CD14-positive monocyte (primary cell): ENCODE data around the gene STARD10. TPM values are rescaled to one million over a fixed set of nuclear protein-coding genes. Genes with fewer than 3 reads are reported as not detected.

ENCODE experiments used
- DNase-seq, 3 donors: peaks; one replicate each; pipeline ENCODE4 v3.0.0-alpha.2; 2011 to 2022
- H2AFZ ChIP-seq: 2 replicates; pipeline ENCODE4 v1.6.0; 2012; ENCODE audit warnings: mild to moderate bottlenecking, low read depth, low read length, inconsistent platforms; ENCODE audit not compliant: insufficient read depth, poor library complexity, severe bottlenecking
- H3K27ac ChIP-seq, 2 donors: 1 replicate in 1 of 2; 2 replicates in 1 of 2; pipeline ENCODE4 v1.5.1; 2012 to 2013; ENCODE audit warnings: low read length in 2 of 2, control low read depth in 1 of 2, inconsistent platforms in 1 of 2, low read depth in 1 of 2, mild to moderate bottlenecking in 1 of 2
- H3K27me3 ChIP-seq, 2 donors: one replicate each; pipeline versions ENCODE4 v1.6.0 to v1.6.1; 2011 to 2013; ENCODE audit warnings: low read length in 2 of 2; ENCODE audit not compliant: control insufficient read depth in 2 of 2, insufficient read depth in 2 of 2
- H3K36me3 ChIP-seq, 2 donors: replicated peaks in 1 of 2; 1 replicate in 1 of 2; 2 replicates in 1 of 2; pipeline versions ENCODE4 v1.5.1 to v1.6.1; 2012 to 2013; ENCODE audit warnings: low read length in 2 of 2, control low read depth in 1 of 2, inconsistent platforms in 1 of 2, mild to moderate bottlenecking in 1 of 2; ENCODE audit not compliant: insufficient read depth in 2 of 2, control insufficient read depth in 1 of 2
- H3K4me1 ChIP-seq, 2 donors: 1 replicate in 1 of 2; 2 replicates in 1 of 2; pipeline versions ENCODE4 v1.5.1 to v1.6.1; 2012 to 2013; ENCODE audit warnings: low read length in 2 of 2, control low read depth in 1 of 2, inconsistent platforms in 1 of 2, mild to moderate bottlenecking in 1 of 2, moderate library complexity in 1 of 2; ENCODE audit not compliant: insufficient read depth in 2 of 2, control insufficient read depth in 1 of 2
- H3K4me2 ChIP-seq: replicated peaks from 2 replicates; pipeline ENCODE3; 2012; ENCODE audit warnings: low read length, moderate library complexity, mild to moderate bottlenecking; ENCODE audit not compliant: poor library complexity, severe bottlenecking; ENCODE audit errors: extremely low read depth
- H3K4me3 ChIP-seq, 3 experiments: fragments of 200-600 bp in 1 of 3; sonication (generic) in 1 of 3; replicated peaks in 1 of 3; 1 replicate in 2 of 3; 2 replicates in 1 of 3; pipeline ENCODE4 v1.5.1; 2011 to 2013; ENCODE audit warnings: low read length in 3 of 3, mild to moderate bottlenecking in 3 of 3, control low read depth in 2 of 3, low read depth in 2 of 3, inconsistent platforms in 1 of 3, moderate library complexity in 1 of 3
- H3K79me2 ChIP-seq: 2 replicates; pipeline ENCODE4 v1.6.0; 2012; ENCODE audit warnings: mild to moderate bottlenecking, control low read depth, inconsistent platforms, low read length, moderate library complexity; ENCODE audit not compliant: insufficient read depth
- H3K9ac ChIP-seq: 2 replicates; pipeline ENCODE4 v1.6.0; 2017; ENCODE audit warnings: low read length, mild to moderate bottlenecking; ENCODE audit not compliant: insufficient read depth, poor library complexity, severe bottlenecking
- H3K9me3 ChIP-seq, 2 donors: replicated peaks in 1 of 2; 1 replicate in 1 of 2; 2 replicates in 1 of 2; pipeline versions ENCODE4 v1.5.1 to v1.6.1; 2012 to 2013; ENCODE audit warnings: low read length in 2 of 2, control low read depth in 1 of 2; ENCODE audit not compliant: control insufficient read depth in 1 of 2, insufficient read depth in 1 of 2
- H4K20me1 ChIP-seq: 2 replicates; pipeline ENCODE4 v1.6.0; 2012; ENCODE audit warnings: mild to moderate bottlenecking, low read length, control low read depth, moderate library complexity; ENCODE audit not compliant: insufficient read depth
- H3K27ac Mint-ChIP-seq, 7 donors: one replicate each; pipeline ENCODE4 v1.8.0; 2020; ENCODE audit warnings: mild to moderate bottlenecking in 7 of 7, mixed read lengths in 7 of 7, moderate library complexity in 6 of 7, inconsistent platforms in 2 of 7
- H3K27me3 Mint-ChIP-seq, 3 donors: one replicate each; pipeline ENCODE4 v1.8.0; 2021 to 2022; ENCODE audit warnings: low read depth in 3 of 3, mild to moderate bottlenecking in 3 of 3, mixed read lengths in 3 of 3, moderate library complexity in 3 of 3, inconsistent platforms in 1 of 3
- H3K36me3 Mint-ChIP-seq, 2 donors: one replicate each; pipeline ENCODE4 v1.8.0; 2020; ENCODE audit warnings: mixed read lengths in 2 of 2, inconsistent platforms in 1 of 2, mild to moderate bottlenecking in 1 of 2
- H3K4me1 Mint-ChIP-seq: one replicate; pipeline ENCODE4 v1.8.0; 2020; ENCODE audit warnings: mild to moderate bottlenecking, mixed read lengths
- H3K4me3 Mint-ChIP-seq, 2 donors: one replicate each; pipeline ENCODE4 v1.8.0; 2020; ENCODE audit warnings: mild to moderate bottlenecking in 2 of 2, mixed read lengths in 2 of 2, moderate library complexity in 1 of 2
- H3K9me3 Mint-ChIP-seq, 7 donors: one replicate each; pipeline ENCODE4 v1.8.0; 2020 to 2022; ENCODE audit warnings: mixed read lengths in 7 of 7, mild to moderate bottlenecking in 6 of 7, moderate library complexity in 6 of 7, inconsistent platforms in 2 of 7
- CTCF ChIP-seq: fragments of 200-600 bp; IDR thresholded peaks from one replicate; pipeline ENCODE4 v1.8.0; 2022; ENCODE audit warnings: antibody characterized with exemption, mild to moderate bottlenecking
- WGBS: methylation state at CpG from one replicate; pipeline ENCODE4 v1.1.5; 2013; ENCODE audit warnings: missing lambda C conversion rate; ENCODE audit not compliant: insufficient coverage; 5-methylcytosine and 5-hydroxymethylcytosine counted together
- intact Hi-C, 2 donors: fragments of 100-400 bp; cut with micrococcal nuclease; formaldehyde crosslinking; loops; one replicate each; pipeline versions ENCODE4 v1.15.0 to v1.15.1; 2023
- polyA plus RNA-seq, 3 donors: library from polyadenylated mRNA; depleted of rRNA in 1 of 3; unstranded in 2 of 3; stranded (reverse) in 1 of 3; fragments of 300-500 nt in 2 of 3; fragments of >200 nt in 1 of 3; fragmentation: Illumina TruSeq in 2 of 3; gene quantifications; 1 replicate in 2 of 3; 2 replicates in 1 of 3; pipeline ENCODE4 v1.2.3, GENCODE V29; 2012 to 2021

Gene STARD10
- polyA plus RNA-seq, 3 donors = 13.6 to 18.7 (median 15.4) TPM

DNA sequence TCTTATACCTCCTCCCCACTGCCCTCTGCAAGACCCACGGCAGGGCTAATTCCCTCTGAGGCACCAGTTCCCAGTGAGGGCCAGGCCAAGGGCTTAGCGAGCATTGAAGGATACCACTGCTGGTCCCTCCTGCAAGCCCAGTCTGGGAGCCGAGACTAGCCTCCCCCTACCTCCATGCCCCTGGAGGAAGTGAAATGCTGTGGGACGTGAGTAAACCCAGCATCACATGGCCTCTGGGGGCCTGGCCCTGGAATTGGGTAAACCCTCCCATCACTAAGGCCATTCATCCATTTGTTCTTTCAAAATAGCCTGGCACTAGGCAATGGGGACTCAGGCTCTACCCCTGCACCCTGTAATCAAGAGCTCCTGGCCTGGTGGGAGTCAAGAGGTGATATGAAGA, 66.3 kb downstream of the STARD10 start:
- Histone ChIP-seq H3K36me3 (peaks cover 66 to 94% of the 10 kb centered on the region in 2 donors), H3K4me3 (no peak overlapping the region), H3K4me1 (peaks cover 86 to 95% of the 10 kb centered on the region in 2 donors), H3K9ac (no peak overlapping the region), H3K4me2 (no peak overlapping the region), H3K9me3 (peaks cover 0 to 8% of the 10 kb centered on the region in 2 donors), H4K20me1 (peaks cover 97% of the 10 kb centered on the region), H2AFZ (no peak overlapping the region), H3K27me3 (no peaks in the 10 kb centered on the region), H3K27ac (peak overlapping the region; percentile 29 to 77), H3K79me2 (peaks cover 100% of the 10 kb centered on the region)
- Mint-ChIP-seq H3K36me3 (peaks cover 85 to 96% of the 10 kb centered on the region in 2 donors), H3K9me3 (peaks cover 0 to 9% (median 6%) of the 10 kb centered on the region in 7 donors), H3K27me3 (no peaks in the 10 kb centered on the region), H3K27ac (peak overlapping the region; percentile 84 to 98 (median 91)), H3K4me3 (peak overlapping the region in 1 of 2 donors; percentile 31), H3K4me1 (peaks cover 87% of the 10 kb centered on the region)
- intact Hi-C loops = no loop called here
- TF ChIP-seq CTCF = no peak
- DNase-seq = peak in 2 of 3 donors; percentile 65 to 77
- WGBS = 0% methylated on average over 1 of the region's 4 CpGs

GRCh38 chr11:72726266-72727220, 67.3 kb downstream of the STARD10 start:
- peaks cover 56 to 88% of the 10 kb centered on the region in 2 donors for H3K36me3 ChIP-seq
- no peak overlapping the region for H3K4me3 Mint-ChIP-seq
- no peak overlapping the region for H3K4me2 ChIP-seq
- H3K4me3 ChIP-seq = no peak overlapping the region
- intact Hi-C loops = no loop called here
- H4K20me1 ChIP-seq = peaks cover 100% of the 10 kb centered on the region
- H3K27ac Mint-ChIP-seq = peak overlapping the region; percentile 67 to 98 (median 93)
- TF ChIP-seq CTCF = no peak
- H3K9ac ChIP-seq = no peak overlapping the region
- H3K9me3 ChIP-seq = peaks cover 0 to 5% of the 10 kb centered on the region in 2 donors
- no peaks in the 10 kb centered on the region for H3K27me3 ChIP-seq
- H3K4me1 Mint-ChIP-seq = peaks cover 91% of the 10 kb centered on the region
- H3K9me3 Mint-ChIP-seq = peaks cover 0 to 5% (median 3%) of the 10 kb centered on the region in 7 donors
- peaks cover 81 to 92% of the 10 kb centered on the region in 2 donors for H3K36me3 Mint-ChIP-seq
- H3K27ac ChIP-seq = peak overlapping the region; percentile 39 to 85
- no peak for DNase-seq
- peaks cover 100% of the 10 kb centered on the region for H3K79me2 ChIP-seq
- no peak overlapping the region for H2AFZ ChIP-seq
- H3K4me1 ChIP-seq = peaks cover 86 to 98% of the 10 kb centered on the region in 2 donors
- H3K27me3 Mint-ChIP-seq = no peaks in the 10 kb centered on the region
- WGBS = 97% methylated on average over 36 of the region's 40 CpGs
